Adrenal gland (tissue), 19 donors: ENCODE data around the gene ANKLE1. TPM values are rescaled to one million over a fixed set of nuclear protein-coding genes. Genes with fewer than 3 reads are reported as not detected.
A peak's percentile ranks its signal among the peaks of the same experiment; 100 is the strongest.

Source experiments
- DNase-seq, 7 donors: peaks; one replicate each; pipeline ENCODE4 v3.0.0-alpha.2; 2019 to 2020
- H3K27ac ChIP-seq, 5 donors: fragments of 200-600 bp; sonication (generic) in 4 of 5; 1 replicate in 3 of 5; 2 replicates in 2 of 5; pipeline versions ENCODE4 v1.5.1 to v1.8.0; 2016 to 2020; ENCODE audit warnings: mild to moderate bottlenecking in 1 of 5
- H3K27me3 ChIP-seq: fragments of 200-600 bp; 2 replicates; pipeline ENCODE4 v1.8.0; 2021
- H3K36me3 ChIP-seq, 2 donors: fragments of 200-600 bp; replicated peaks in 1 of 2; 1 replicate in 1 of 2; 2 replicates in 1 of 2; pipeline versions ENCODE4 v1.5.1 to v1.8.0; 2018 to 2022
- H3K4me1 ChIP-seq, 2 donors: fragments of 200-600 bp; replicated peaks in 1 of 2; 1 replicate in 1 of 2; 2 replicates in 1 of 2; pipeline versions ENCODE4 v1.5.1 to v1.8.0; 2018 to 2021
- H3K4me3 ChIP-seq, 4 donors: fragments of 200-600 bp; sonication (generic) in 3 of 4; one replicate each; pipeline ENCODE4 v1.5.1; 2016 to 2018
- H3K9me3 ChIP-seq, 3 donors: fragments of 200-600 bp; sonication (generic) in 1 of 3; replicated peaks in 1 of 3; 1 replicate in 2 of 3; 2 replicates in 1 of 3; pipeline versions ENCODE4 v1.5.1 to v1.8.0; 2016 to 2021
- CTCF ChIP-seq, 6 experiments: fragments of 450-650 bp in 4 of 6; fragments of 200-600 bp in 2 of 6; sonication (generic) in 1 of 6; IDR thresholded peaks; 1 replicate in 5 of 6; 2 replicates in 1 of 6; pipeline versions ENCODE4 v1.5.1 to v1.8.0; 2016 to 2021; ENCODE audit warnings: antibody characterized with exemption in 6 of 6, mild to moderate bottlenecking in 2 of 6, moderate library complexity in 1 of 6
- POLR2A ChIP-seq, 2 donors: fragments of 450-650 bp; IDR thresholded peaks; one replicate each; pipeline ENCODE4 v1.6.1; 2017; ENCODE audit warnings: antibody characterized with exemption in 2 of 2, mild to moderate bottlenecking in 2 of 2, moderate library complexity in 1 of 2
- WGBS, 4 donors: extraction: QIAGEN DNeasy Blood & Tissue Kit in 2 of 4; methylation state at CpG; one replicate each; pipeline versions ENCODE4 v1.1.5 to v1.1.7; 2013 to 2017; 5-methylcytosine and 5-hydroxymethylcytosine counted together
- intact Hi-C, 2 donors: fragments of 100-400 bp; cut with DNase I; formaldehyde crosslinking; loops; one replicate each; pipeline versions ENCODE4 v1.14.1 to v1.15.0; 2022 to 2023
- long read RNA-seq, 10 donors: library from polyadenylated mRNA in 3 of 10; unstranded in 2 of 10; stranded (forward) in 1 of 10; transcript quantifications; one replicate each; pipeline ENCODE4 v2.0.0 and lab custom pipeline, GENCODE V29; 2021 to 2026
- polyA plus RNA-seq, 3 donors: library from polyadenylated mRNA; stranded (reverse); fragments of 200-250 nt in 2 of 3; fragments of 350-450 nt in 1 of 3; fragmentation: Illumina TruSeq in 1 of 3; extraction: RNeasy Lipid Tissue Mini Kit (QIAGEN cat#74804) in 1 of 3; gene quantifications; one replicate each; pipeline ENCODE4 v1.2.3, GENCODE V29; 2013 to 2014
- total RNA-seq, 9 donors: library from RNA; depleted of rRNA in 4 of 9; stranded (reverse); fragments of >200 nt in 4 of 9; fragments of 120-200 nt in 1 of 9; fragmentation: NEBNext Ultra II Directional in 1 of 9; extraction: Animal tissue kit (Norgen Biotek cat#: 25700) in 1 of 9; gene quantifications; one replicate each; pipeline versions ENCODE4 v1.1.0 to v1.2.4, GENCODE V29; 2013 to 2023
- donor health status: healthy with polysubstance abuse.
- donor health status: Bipolar disorder and iron deficiency.
- donor health status: DM: yes; HTN: yes; CAD: no.
- donor health status: DM: no; HTN: no; CAD: no.
- donor health status: DM: no; HTN: no; CAD: no.
- donor health status: DM: yes; HTN: yes; CAD: no.

ANKLE1 gene
- 1 to 10 TPM in 1 of 9 donors, under 1 TPM in 8; 0.17 to 1.8 (median 0.35) TPM for total RNA-seq
- 1 to 10 TPM in 1 of 3 donors, under 1 TPM in 2; 0.11 to 1.7 (median 0.64) TPM for polyA plus RNA-seq
- long read RNA-seq, donor 1, result 0 reads
- long read RNA-seq, donor 2, result 0 reads
- long read RNA-seq, donor 3, result 0 reads
- long read RNA-seq, donor 4, result 0 reads
- long read RNA-seq, donor 5, result 0 reads
- long read RNA-seq, donor 6, result 0 reads
- long read RNA-seq, donor 7, result 0 reads
- long read RNA-seq, donor 8, result 0 reads
- long read RNA-seq, donor 9, result 0 reads
- long read RNA-seq, donor 10, result 0 reads

- TF ChIP-seq CTCF (IDR thresholded peaks at IDR 0.05) (no peak), POLR2A (IDR thresholded peaks at IDR 0.05) (no peak)
- Histone ChIP-seq H3K27ac (no peak within 1 kb of the TSS), H3K27me3 (peaks cover 6% of the 10 kb centered on the region), H3K4me1 (peaks cover 10 to 17% of the 10 kb centered on the region in 2 donors), H3K9me3 (no peaks in the 10 kb centered on the region), H3K4me3 (peak within 1 kb of the TSS in 1 of 4 donors; percentile 41), H3K36me3 (peaks cover 0 to 15% of the 10 kb centered on the region in 2 donors)
- 6 to 30% (median 13%) methylated on average over 10 to 75 of the region's 75 CpGs for WGBS, 4 donors
- intact Hi-C loops, result loop anchor here (2.0 to 10.0 kb wide), 4 partner anchors 77 to 507 kb away; no protein-coding TSS in a partner anchor
- peak in 1 of 7 donors; percentile 18 for DNase-seq
These were observed at the start of gene ANKLE1 for GRCh38 chr19:17281391-17282304. Gene ANKLE1 (plus strand): TSS chr19:17281901. CDS start chr19:17281921, 20 bp downstream.

- intact Hi-C loops, result no loop called here
- no peak for DNase-seq
- 86 to 89% (median 88%) methylated on average over 12 to 25 of the region's 25 CpGs for WGBS, 4 donors
- peaks cover 21 to 29% of the 10 kb centered on the region in 2 donors for H3K4me1 ChIP-seq
- peaks cover 0 to 31% of the 10 kb centered on the region in 2 donors for H3K36me3 ChIP-seq
- TF ChIP-seq POLR2A (IDR thresholded peaks at IDR 0.05) (no peak), CTCF (IDR thresholded peaks at IDR 0.05) (no peak)
- H3K9me3 ChIP-seq, result no peaks in the 10 kb centered on the region
- H3K27me3 ChIP-seq, result no peaks in the 10 kb centered on the region
- H3K4me3 ChIP-seq, result no peak overlapping the region
- H3K27ac ChIP-seq, result no peak overlapping the region
These were observed 49.4 kb upstream of the ANKLE1 start for GRCh38 chr19:17232258-17232657.

GRCh38 chr19:17234911-17235299 is 46.8 kb upstream of the ANKLE1 start:
- DNase-seq, result peak in 6 of 7 donors; percentile 60 to 77 (median 70)

More at GRCh38 chr19:17234911-17235299, 46.8 kb upstream of the ANKLE1 start:
- H3K27me3 ChIP-seq, result no peaks in the 10 kb centered on the region
- intact Hi-C loops, result no loop called here
- TF ChIP-seq POLR2A (IDR thresholded peaks at IDR 0.05) (no peak), CTCF (IDR thresholded peaks at IDR 0.05) (no peak)
- H3K9me3 ChIP-seq, result no peaks in the 10 kb centered on the region
- peaks cover 21 to 23% of the 10 kb centered on the region in 2 donors for H3K4me1 ChIP-seq
- peak overlapping the region in 2 of 4 donors; percentile 10 to 86 for H3K4me3 ChIP-seq
- peak overlapping the region; percentile 5 to 89 (median 46) for H3K27ac ChIP-seq
- H3K36me3 ChIP-seq, result peaks cover 0 to 32% of the 10 kb centered on the region in 2 donors
- 10 to 23% (median 16%) methylated on average over 7 to 11 of the region's 11 CpGs for whole genome bisulfite sequencing, 4 donors
